ENCODE measurements around the gene CDC34. TPM values are rescaled to one million over a fixed set of nuclear protein-coding genes. Genes with fewer than 3 reads are reported as not detected.

The CDC34 gene
- total and polyA plus RNA-seq, 2 of the 8 experiments (the other 6 are each of a cell fraction or from before 2014, with no cell fraction given) = 95.9 to 129 TPM

DNA sequence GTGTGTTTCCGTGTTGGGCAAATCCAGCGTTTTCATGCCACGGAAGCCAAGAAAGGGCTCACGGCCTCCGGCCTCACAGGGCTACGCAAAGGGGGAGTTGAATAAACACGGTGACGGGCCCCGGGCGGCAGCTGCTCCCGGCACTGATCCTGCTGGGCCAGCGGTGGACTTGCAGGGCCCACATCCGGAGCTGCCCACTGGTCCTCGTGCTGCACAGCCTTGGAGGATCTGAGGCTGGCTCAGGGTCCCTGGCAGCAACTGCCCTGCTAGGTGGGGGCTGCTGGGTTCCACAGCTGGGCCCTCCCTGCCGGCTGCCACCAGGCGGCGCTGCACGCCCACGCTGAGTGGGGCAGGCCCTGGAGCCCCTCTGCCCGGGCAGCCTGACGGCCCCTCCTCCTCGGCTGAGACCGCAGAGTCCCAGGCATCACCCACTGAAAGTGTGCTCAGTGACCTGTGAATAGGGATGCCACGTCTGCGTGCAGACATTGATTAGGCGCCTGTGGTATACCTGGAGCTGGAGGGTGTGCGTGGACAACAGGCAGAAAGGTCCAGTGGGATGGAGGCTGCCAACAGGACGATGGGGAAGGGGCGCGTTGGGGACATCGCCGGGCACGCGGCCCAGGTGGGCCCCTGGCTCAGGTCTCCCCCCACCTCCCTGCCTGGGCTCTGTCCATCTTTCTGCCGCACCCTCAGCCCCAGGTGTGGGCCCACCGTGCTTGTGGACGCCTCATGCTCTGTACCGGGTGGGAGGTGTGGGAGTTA is 52.9 kb downstream of the CDC34 start:
- Histone ChIP-seq H3K56ac (replicated peaks; ENCODE audit: insufficient read length, low read depth, low read length) (no peak overlapping the region), H3K23me2 (ENCODE audit: low read depth, low read length) (0 out of 2 replicates have a peak, but pooled peaks cover 2% of the 10 kb centered on the region), H3K27ac (ENCODE audit: low read depth, low read length) (no peak overlapping the region), H2BK12ac (ENCODE audit: low read depth, low read length) (no peak overlapping the region), H3K9me3 (ENCODE audit: insufficient read depth in 2 of 2, low read depth in 1 of 2, low read length in 1 of 2) (no peaks in the 10 kb centered on the region), H3K14ac (ENCODE audit: insufficient read length) (no peak overlapping the region), H3K79me2 (ENCODE audit: control insufficient read depth in 1 of 2, insufficient read depth in 2 of 2, low read length in 2 of 2) (peaks cover 0 to 11% of the 10 kb centered on the region in 2 experiments; a peak in 2 of 4 replicates), H2BK20ac (ENCODE audit: low read length) (no peak overlapping the region), H2BK120ac (replicated peaks; ENCODE audit: low read depth, low read length) (no peak overlapping the region), H3K23ac (ENCODE audit: insufficient read length) (no peak overlapping the region), H2BK15ac (ENCODE audit: low read length) (no peak overlapping the region), H3K79me1 (ENCODE audit: low read depth, low read length) (peaks cover 3% of the 10 kb centered on the region), H2AFZ (ENCODE audit: low read length) (no peak overlapping the region), H3K27me3 (replicated peaks in 1 of 4; ENCODE audit: control insufficient read depth in 3 of 4, extremely low read depth in 1 of 4, insufficient read depth in 3 of 4, low read length in 3 of 4) (peaks cover 11 to 13% (median 12%) of the 10 kb centered on the region in 4 experiments), H2AK5ac (ENCODE audit: low read depth, low read length) (no peak overlapping the region), H3K4me1 (replicated peaks in 1 of 4; ENCODE audit: control insufficient read depth in 3 of 4, insufficient read depth in 4 of 4, low read length in 3 of 4) (peaks cover 0 to 12% (median 5%) of the 10 kb centered on the region in 4 experiments; a peak in 5 of 7 replicates), H3K18ac (ENCODE audit: extremely low read depth, low read length) (0 out of 2 replicates have a peak overlapping the region, but pooled peaks have one; percentile 1), H3K4me3 (ENCODE audit: extremely low read depth in 1 of 4, insufficient read depth in 2 of 4, low read depth in 3 of 4, low read length in 4 of 4) (no peak overlapping the region), H3K4ac (replicated peaks; ENCODE audit: insufficient read length, low read depth, low read length) (no peak overlapping the region), H4K91ac (replicated peaks; ENCODE audit: insufficient read length, low read length) (no peak overlapping the region), H2BK5ac (ENCODE audit: low read depth, low read length) (peak overlapping the region; percentile 56; the same call in 1 of the 2 replicates), H4K20me1 (replicated peaks in 1 of 2; ENCODE audit: control insufficient read depth in 1 of 2, insufficient read depth in 2 of 2, low read length in 2 of 2) (peaks cover 20 to 29% of the 10 kb centered on the region in 2 experiments), H3K9ac (replicated peaks in 1 of 4; ENCODE audit: extremely low read depth in 1 of 4, low read depth in 3 of 4, low read length in 3 of 4) (no peak overlapping the region), H4K5ac (ENCODE audit: insufficient read length, low read depth, low read length) (no peak overlapping the region), H4K8ac (ENCODE audit: extremely low read depth, insufficient read depth, low read length) (no peak overlapping the region; the same call in none of the 2 replicates), H3K36me3 (ENCODE audit: control insufficient read depth in 2 of 4, insufficient read depth in 4 of 4, low read length in 3 of 4) (peaks cover 7 to 31% (median 23%) of the 10 kb centered on the region in 4 experiments; a peak in 6 of 8 replicates), H3K4me2 (ENCODE audit: insufficient read depth in 1 of 2, low read depth in 2 of 2, low read length in 2 of 2) (no peak overlapping the region)
- ChIA-PET CTCF (ENCODE audit: partially characterized antibody) (interaction anchor here (0.7 to 4.7 kb wide), 20 partner anchors 9 to 313 kb away, joined by 3 to 51 read pairs (median 4); no protein-coding TSS in a partner anchor), POLR2A (ENCODE audit: partially characterized antibody) (interaction anchor here (0.6 to 6.3 kb wide), 18 partner anchors 9 to 443 kb away, joined by 3 to 78 read pairs (median 4); partner anchors contain the start of genes BSG, CDC34 and GZMM)
- 62% methylated on average over 38 of the region's 38 CpGs; no CpG with 5 or more reads in 1 of the 2 experiments for WGBS, 2 experiments (ENCODE audit: extremely low coverage in 1 of 2, insufficient coverage in 1 of 2, insufficient read length in 1 of 2, insufficient replicate concordance in 2 of 2, low coverage in 1 of 2, low lambda C conversion rate in 2 of 2, missing lambda C conversion rate in 1 of 2)
- DNase-seq (ENCODE audit: low read depth in 1 of 2, low spot score in 2 of 2) (peak in 1 of 2 experiments; percentile 94), FAIRE-seq (no peak)
- TF ChIP-seq BACH1 (IDR thresholded peaks at IDR 0.05; ENCODE audit: low read length) (peak; percentile 97), TEAD4 (IDR thresholded peaks at IDR 0.05; ENCODE audit: low read depth, low read length) (no peak), TCF12 (IDR thresholded peaks at IDR 0.05; ENCODE audit: low read depth, low read length) (0 out of 2 replicates have a peak, but pooled peaks have one; percentile 45), YY1 (IDR thresholded peaks at IDR 0.05; ENCODE audit: low read depth, low read length) (0 out of 2 replicates have a peak, but pooled peaks have one; percentile 23), KDM5A (IDR thresholded peaks at IDR 0.05; ENCODE audit: low read length) (no peak), CBX8 (IDR thresholded peaks at IDR 0.05; ENCODE audit: borderline replicate concordance, low read depth, low read length) (no peak), NRF1 (IDR thresholded peaks at IDR 0.05; ENCODE audit: low read depth, low read length) (no peak; the same call in 1 of the 2 replicates), TAF7 (optimal IDR thresholded peaks at IDR 0.05; ENCODE audit: borderline replicate concordance, low read depth, low read length) (peak; percentile 66), CTBP2 (IDR thresholded peaks at IDR 0.05; ENCODE audit: borderline replicate concordance, insufficient read depth, insufficient read length, low read length) (peak; percentile 41), GABPA (IDR thresholded peaks at IDR 0.05; ENCODE audit: borderline replicate concordance, insufficient read depth, low read length) (peak; percentile 88)
- TF ChIP-seq, protein P1, sequence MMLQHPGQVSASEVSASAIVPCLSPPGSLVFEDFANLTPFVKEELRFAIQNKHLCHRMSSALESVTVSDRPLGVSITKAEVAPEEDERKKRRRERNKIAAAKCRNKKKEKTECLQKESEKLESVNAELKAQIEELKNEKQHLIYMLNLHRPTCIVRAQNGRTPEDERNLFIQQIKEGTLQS (IDR thresholded peaks at IDR 0.05; ENCODE audit: insufficient read depth, low read depth, low read length) = no peak

Data from H1 (cell line).